Esophagus mucosa (tissue), 1 donor: ENCODE data around the gene MRPL41. TPM values are rescaled to one million over a fixed set of nuclear protein-coding genes. Genes with fewer than 3 reads are reported as not detected.
"Not testable (repeated sequence)": the region's sequence is repeated elsewhere in the genome, so short reads cannot be mapped to it uniquely, and the experiment has no call there.

Source experiments
- ATAC-seq: fragments of 200-7000 bp; cut with Tn5 transposase; one replicate; pipeline ENCODE4 v1.9.1; 2020
- total RNA-seq: library from RNA; stranded (reverse); gene quantifications from one replicate; pipeline ENCODE4 v1.2.4, GENCODE V29; 2023
- donor health status: DM: yes; HTN: yes; CAD: no.

MRPL41 gene
- total RNA-seq, 1 donor from 2014 or later = 36.9 TPM

DNA sequence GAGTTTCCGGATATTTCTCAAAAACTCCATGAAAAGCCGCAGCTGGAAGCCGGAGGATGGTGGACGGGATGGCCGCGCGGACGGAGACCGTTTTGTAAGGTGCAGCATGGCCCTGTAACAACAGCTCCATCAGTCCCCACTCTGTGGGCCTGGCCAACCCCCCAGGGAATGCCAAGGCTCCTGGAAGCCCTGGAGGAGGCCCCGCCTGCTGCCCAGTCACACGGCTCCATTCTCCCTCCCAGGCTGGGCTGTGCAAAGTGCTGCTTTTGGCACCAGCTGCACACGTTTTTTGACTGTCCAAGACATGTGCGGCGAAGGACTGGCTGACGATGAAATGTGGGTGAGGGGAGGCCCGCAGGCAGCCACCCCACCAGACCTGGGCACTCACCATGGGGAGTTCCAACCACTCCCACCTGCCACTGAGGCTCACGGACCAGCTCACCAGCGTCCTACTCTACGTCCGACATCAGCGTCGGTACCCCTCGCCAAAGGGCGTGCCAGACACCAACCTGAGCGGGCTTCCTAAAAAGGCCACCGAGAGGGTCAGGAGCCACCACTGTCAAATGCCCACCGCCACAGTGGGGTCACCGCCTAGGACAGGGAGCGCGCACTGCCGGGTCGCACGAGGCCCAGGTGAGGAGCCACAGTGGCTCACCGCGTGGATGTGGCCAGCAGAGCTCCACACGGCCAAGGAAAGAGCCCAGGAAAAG, 28.8 kb upstream of the MRPL41 start:
- peak; percentile 10 for ATAC-seq

DNA sequence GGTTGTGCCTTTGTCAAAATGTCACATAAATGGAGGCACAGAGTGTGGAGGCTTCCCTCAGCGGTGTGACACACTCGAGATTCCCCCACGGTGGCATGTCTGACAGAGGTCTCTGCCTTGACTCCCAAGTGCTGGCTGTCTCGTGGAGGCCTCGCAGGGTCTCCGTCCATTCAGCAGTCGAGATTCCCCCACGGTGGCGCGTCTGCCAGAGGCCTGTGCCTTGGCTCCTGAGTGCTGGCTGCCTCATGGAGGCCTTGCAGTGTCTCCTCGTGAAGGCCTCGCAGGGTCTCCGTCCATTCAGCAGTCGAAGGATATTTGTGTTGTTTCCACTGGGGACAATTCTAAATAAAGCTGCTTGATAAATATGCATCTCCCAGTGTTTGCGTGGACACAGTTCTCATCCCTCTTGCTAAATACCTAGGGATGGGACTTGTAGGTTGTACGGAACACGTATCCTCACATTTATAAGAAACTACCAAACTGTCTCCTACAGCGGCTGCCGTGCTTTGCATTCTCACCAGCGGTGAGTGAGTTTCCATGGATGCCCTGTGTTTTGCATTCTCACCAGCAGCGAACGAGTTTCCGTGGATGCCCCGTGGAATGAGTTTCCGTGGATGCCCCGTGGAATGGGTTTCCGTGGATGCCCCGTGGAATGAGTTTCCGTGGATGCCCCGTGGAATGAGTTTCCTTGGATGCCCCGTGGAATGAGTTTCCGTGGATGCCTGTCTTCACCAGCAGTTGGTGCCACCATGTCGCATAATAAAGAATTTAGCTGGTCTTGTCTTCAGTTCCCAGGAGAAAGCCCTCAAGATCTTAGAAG, 27.3 kb upstream of the MRPL41 start:
- ATAC-seq = no peak

DNA sequence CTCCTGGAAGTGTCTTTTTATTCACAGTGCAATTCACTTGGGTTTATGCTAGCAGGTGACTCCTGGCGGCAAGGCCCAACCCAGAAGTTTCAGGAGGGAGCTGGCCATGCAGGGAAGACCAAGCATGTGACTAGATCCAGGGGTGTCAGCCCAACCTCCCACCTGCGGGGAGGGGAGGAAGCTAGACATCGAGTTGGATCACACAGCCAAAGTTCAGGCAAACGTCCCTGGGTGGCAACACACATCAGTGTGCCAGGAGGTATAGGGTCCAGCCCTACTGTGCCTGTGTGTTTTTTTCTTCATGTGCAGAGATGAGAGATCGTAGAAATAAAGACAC, 26.7 kb upstream of the MRPL41 start:
- no peak for ATAC-seq

DNA sequence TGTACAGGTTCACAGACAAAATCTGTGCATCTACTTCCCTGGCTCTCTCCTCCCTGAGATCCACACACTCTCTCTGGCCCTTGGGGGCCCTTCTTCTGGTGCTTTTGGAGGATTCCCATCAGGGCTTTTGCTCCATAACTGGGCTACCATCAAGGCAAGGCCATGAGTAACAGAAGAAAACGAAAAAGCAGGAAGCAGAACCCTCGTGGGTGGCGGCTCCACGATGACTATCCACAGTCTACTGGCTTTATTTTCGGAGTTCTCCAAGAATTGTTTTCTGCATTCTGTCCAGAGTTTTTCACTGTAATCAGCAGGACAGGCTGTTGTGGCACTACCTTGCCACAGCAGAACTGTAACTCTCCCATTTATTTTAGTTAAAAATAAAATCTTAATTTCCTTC, 21.3 kb upstream of the MRPL41 start:
- no peak for ATAC-seq

GRCh38 chr9:137531099-137531765, 20.4 kb upstream of the MRPL41 start:
- ATAC-seq = no peak

GRCh38 chr9:137532891-137533468, 18.7 kb upstream of the MRPL41 start:
- ATAC-seq = not testable (repeated sequence)

GRCh38 chr9:137534256-137535119, 17.2 kb upstream of the MRPL41 start:
- ATAC-seq = peak; percentile 64

DNA sequence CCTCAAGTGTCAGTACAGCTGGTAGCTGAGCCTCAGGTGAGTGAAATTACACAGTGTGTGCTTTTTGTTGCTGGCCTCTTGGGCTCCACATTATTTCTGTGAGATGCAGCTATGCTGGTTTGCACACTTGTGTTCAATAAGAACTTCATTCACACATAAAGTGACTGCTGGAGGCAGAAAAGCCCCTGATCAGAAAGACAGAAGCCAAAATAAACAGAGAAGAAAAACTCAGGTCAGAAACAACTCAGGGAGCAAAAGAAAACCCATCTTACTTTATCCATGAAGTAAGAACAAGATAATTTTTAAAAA, 16.6 kb upstream of the MRPL41 start:
- ATAC-seq = no peak

DNA sequence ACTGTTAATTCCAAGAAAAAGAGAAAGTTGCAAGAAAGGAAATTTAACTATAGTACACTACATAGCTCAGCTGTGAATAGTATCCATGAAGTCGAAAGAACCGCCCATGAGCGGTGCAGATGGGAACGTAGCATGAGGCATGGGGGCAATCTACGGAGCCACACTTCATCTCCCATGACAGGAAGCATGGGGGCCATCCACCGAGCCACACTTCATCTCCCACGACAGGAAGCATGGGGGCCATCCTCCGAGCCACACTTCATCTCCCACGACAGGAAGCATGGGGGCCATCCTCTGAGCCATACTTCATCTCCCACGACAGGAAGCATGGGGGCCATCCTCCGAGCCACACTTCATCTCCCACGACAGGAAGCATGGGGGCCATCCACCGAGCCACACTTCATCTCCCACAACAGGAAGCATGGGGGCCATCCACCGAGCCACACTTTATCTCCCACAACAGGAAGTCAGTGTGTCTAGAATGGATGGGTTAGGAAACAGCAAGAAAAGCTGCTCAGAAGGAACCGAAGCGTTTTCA, 15.0 kb upstream of the MRPL41 start:
- not testable (repeated sequence) for ATAC-seq

DNA sequence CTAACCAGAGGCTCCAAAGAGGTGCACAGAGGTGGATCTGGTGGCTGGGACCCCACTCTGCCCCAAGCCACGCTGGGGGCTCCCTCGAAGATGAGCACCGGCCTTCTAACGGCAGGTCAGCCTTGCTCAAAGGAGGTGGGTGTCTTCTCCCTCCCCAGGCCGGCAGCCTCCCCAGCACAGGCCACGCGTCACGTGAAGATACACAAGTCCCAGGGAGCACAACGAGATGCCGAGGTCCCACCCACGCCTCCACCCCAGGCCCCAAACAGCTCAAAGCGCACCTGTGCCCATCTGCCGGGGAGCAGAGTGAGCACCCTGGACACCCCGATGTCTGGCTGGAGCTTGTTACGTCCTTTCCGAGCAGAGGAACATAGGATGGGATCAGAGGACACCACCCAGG, 13.6 kb upstream of the MRPL41 start:
- ATAC-seq = no peak

- no peak for ATAC-seq
Measured at GRCh38 chr9:137540536-137540935, 11.1 kb upstream of the MRPL41 start.

GRCh38 chr9:137542486-137542885, 9.2 kb upstream of the MRPL41 start:
- no peak for ATAC-seq

GRCh38 chr9:137543237-137543963, 8.3 kb upstream of the MRPL41 start:
- ATAC-seq = no peak

DNA sequence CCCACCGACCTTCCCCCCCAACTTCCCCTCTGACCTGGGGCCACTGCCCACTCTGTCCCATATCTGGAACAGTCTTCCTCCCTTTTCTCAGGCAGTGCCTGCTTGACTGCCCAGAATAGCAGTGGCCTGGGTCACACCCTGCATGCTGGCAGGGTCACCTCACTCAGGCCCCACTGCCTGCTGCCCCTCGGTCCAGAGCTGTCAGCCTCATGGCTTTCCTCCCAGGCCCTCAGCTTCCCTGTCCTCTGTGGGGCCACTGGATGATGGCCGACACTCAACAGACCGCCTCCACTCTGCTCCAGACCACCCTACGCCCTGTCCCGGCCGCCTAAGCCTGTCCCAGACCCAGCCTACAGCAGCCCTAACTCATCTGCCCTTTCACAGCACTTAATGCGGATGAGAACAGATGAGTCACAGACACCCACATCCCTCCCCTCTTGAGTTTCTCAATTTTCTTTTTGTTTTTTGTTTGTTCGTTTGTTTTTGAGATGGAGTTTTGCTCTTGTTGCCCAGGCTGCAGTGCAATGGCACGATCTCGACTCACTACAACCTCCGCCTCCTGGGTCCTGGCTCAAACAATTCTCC, 7.4 kb upstream of the MRPL41 start:
- ATAC-seq = peak; percentile 14

- ATAC-seq = no peak
Measured at GRCh38 chr9:137545123-137545522, 6.6 kb upstream of the MRPL41 start.

GRCh38 chr9:137547687-137548543, 3.8 kb upstream of the MRPL41 start:
- ATAC-seq = no peak

GRCh38 chr9:137550231-137550621, 1.5 kb upstream of the MRPL41 start, which contains the start of gene PNPLA7:
Gene PNPLA7, minus strand, starts transcription at chr9:137550402. Its CDS starts 205 bp downstream, at chr9:137550197.
- ATAC-seq = peak; percentile 78

DNA sequence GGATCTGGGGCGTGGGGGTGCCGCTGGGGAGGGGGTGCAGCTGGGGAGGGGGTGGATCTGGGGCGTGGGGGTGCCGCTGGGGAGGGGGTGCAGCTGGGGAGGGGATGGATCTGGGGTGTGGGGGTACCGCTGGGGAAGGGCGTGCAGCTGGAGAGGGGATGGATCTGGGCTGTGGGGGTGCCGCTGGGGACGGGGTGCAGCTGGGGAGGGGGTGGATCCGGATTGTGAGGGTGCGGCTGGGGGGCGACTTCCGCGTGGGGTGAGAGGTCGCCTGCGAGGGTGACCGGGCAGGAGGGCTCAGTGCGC, 768 bp upstream of the MRPL41 start:
- ATAC-seq = peak; percentile 1

GRCh38 chr9:137552022-137552768, 516 bp downstream of the MRPL41 start:
- ATAC-seq = peak; percentile 35
